NCI-H2029 (cell line): ENCODE data around the gene MPZL1.
"Not testable (repeated sequence)": the region's sequence is repeated elsewhere in the genome, so short reads cannot be mapped to it uniquely, and the experiment has no call there.

Experiments used
- DNase-seq: peaks from one replicate; lab custom pipeline; 2025; lab: John Stamatoyannopoulos, UW

Gene MPZL1

GRCh38 chr1:167719715-167720421 lies 1.9 kb upstream of the MPZL1 start:
- DNase-seq, result not testable (repeated sequence)

- no peak for DNase-seq
These were observed 691 bp upstream of the MPZL1 start for GRCh38 chr1:167720965-167721616.

GRCh38 chr1:167722152-167722869 lies 529 bp downstream of the MPZL1 start:
- no peak for DNase-seq

- DNase-seq, result no peak
These were observed 1.1 kb downstream of the MPZL1 start for GRCh38 chr1:167722870-167723251.

- DNase-seq, result no peak
These were observed 2.0 kb downstream of the MPZL1 start for GRCh38 chr1:167723707-167724323.

GRCh38 chr1:167726008-167726407 lies 4.2 kb downstream of the MPZL1 start:
- DNase-seq, result no peak

- no peak for DNase-seq
These were observed 7.1 kb downstream of the MPZL1 start for GRCh38 chr1:167728818-167729410.

GRCh38 chr1:167734227-167734626 lies 12.4 kb downstream of the MPZL1 start:
- no peak for DNase-seq

GRCh38 chr1:167734841-167735240 lies 13.1 kb downstream of the MPZL1 start:
- DNase-seq, result no peak

GRCh38 chr1:167737169-167737568 lies 15.4 kb downstream of the MPZL1 start:
- DNase-seq, result no peak

GRCh38 chr1:167738158-167738557 lies 16.4 kb downstream of the MPZL1 start:
- DNase-seq, result no peak

- DNase-seq, result no peak
These were observed 18.0 kb downstream of the MPZL1 start for GRCh38 chr1:167739752-167740151.

- DNase-seq, result not testable (repeated sequence)
These were observed 19.3 kb downstream of the MPZL1 start for GRCh38 chr1:167741103-167741502.

GRCh38 chr1:167742392-167743057 lies 20.7 kb downstream of the MPZL1 start:
- DNase-seq, result not testable (repeated sequence)

GRCh38 chr1:167744901-167745300 lies 23.1 kb downstream of the MPZL1 start:
- no peak for DNase-seq

- no peak for DNase-seq
These were observed 24.4 kb downstream of the MPZL1 start for GRCh38 chr1:167746013-167746672.

GRCh38 chr1:167746988-167747655 lies 25.3 kb downstream of the MPZL1 start:
- DNase-seq, result no peak

- DNase-seq, result no peak
These were observed 26.2 kb downstream of the MPZL1 start for GRCh38 chr1:167747988-167748387.

GRCh38 chr1:167748906-167749305 lies 27.1 kb downstream of the MPZL1 start:
- no peak for DNase-seq

- DNase-seq, result no peak
These were observed 28.0 kb downstream of the MPZL1 start for GRCh38 chr1:167749741-167750140.

GRCh38 chr1:167750641-167751040 lies 28.9 kb downstream of the MPZL1 start:
- DNase-seq, result no peak
